Hypothalamus (tissue), 51 donors: Measurements from ENCODE around the gene TLCD3A.
"Not testable (repeated sequence)": the region's sequence is repeated elsewhere in the genome, so short reads cannot be mapped to it uniquely, and the experiment has no call there.

ENCODE experiments used
- DNase-seq, 51 donors: peaks; one replicate each; lab custom pipeline; 2025; lab: John Stamatoyannopoulos, UW

TLCD3A gene

DNA sequence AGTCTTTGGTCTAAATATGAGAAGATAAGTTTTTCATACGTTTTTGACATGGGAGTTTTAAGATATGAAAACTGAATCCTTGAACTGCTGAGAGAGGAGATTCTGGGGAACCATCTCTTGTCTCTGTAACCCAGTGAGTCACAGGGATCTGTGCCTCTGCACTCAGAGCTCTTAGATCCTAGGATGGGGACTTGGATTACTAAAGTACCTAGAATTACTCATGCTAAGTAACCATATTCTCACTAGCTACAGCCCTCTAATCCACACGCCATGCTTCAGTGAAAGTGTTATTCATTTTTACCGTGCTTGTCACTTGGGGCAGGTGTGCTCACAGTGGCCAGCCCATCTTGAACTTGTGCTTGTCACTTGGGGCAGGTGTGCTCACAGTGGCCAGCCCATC is 51.7 kb downstream of the TLCD3A start:
- no peak for DNase-seq

DNA sequence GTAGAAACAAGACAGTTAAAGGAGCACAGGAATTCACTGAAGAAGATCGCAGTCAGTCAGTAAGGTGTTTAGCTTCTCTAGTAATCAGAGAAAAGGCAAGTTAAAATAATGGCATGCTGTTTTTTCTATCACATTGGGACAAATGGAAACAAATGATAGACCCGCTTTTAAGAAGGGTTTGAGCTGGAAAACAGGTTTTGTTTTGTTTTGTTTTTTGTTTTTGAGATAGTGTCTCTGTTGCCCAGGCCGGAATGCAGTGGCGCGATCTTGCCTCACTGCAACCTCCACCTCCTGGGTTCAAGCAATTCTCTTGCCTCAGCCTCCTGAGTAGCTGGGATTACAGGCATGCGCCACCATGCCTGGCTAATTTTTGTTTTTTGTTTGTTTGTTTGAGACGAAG is 53.5 kb downstream of the TLCD3A start:
- not testable (repeated sequence) for DNase-seq

GRCh38 chr17:787641-788221 is 55.3 kb downstream of the TLCD3A start:
- no peak for DNase-seq

- DNase-seq = no peak
Measured at GRCh38 chr17:788551-788950, 56.2 kb downstream of the TLCD3A start.

- DNase-seq = no peak
Measured at GRCh38 chr17:789160-789840, 56.9 kb downstream of the TLCD3A start.

GRCh38 chr17:789931-790873 is 57.8 kb downstream of the TLCD3A start:
- DNase-seq = peak in 9 of 51 donors; percentile 8 to 63 (median 11)

- DNase-seq = peak in 5 of 51 donors; percentile 4 to 46 (median 32)
Measured at GRCh38 chr17:790874-791247, 58.5 kb downstream of the TLCD3A start.

DNA sequence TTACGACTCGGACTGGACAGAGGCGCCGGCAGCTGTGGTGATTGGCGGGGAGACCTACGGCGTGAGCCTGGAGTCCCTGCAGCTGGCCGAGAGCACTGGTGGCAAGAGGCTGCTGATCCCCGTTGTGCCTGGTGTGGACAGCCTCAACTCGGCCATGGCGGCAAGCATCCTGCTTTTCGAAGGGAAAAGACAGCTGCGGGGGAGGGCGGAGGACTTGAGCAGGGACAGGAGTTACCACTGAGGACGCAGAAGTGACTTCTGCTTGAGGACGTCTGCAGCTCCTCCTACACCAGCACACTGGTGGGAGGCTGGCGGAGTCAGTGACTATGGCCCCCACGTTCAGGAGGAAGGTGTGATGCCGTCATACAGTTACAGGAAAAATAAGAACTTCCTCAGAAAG is 59.4 kb downstream of the TLCD3A start:
- no peak for DNase-seq

GRCh38 chr17:792277-792676 is 59.9 kb downstream of the TLCD3A start:
- no peak for DNase-seq
